Panc1 (cell line): ENCODE measurements around the gene EFR3B. TPM values are rescaled to one million over a fixed set of nuclear protein-coding genes. Genes with fewer than 3 reads are reported as not detected.

Experiments used
- ATAC-seq: fragments of 200-7000 bp; cut with Tn5 transposase; 2 replicates; pipeline ENCODE4 v1.9.1; 2020; ENCODE audit warnings: mild to moderate bottlenecking, moderate library complexity
- BruUV-seq: library from RNA; stranded (reverse); fragments of 400-500 nt; replicated peaks from 2 replicates; lab custom pipeline; 2021; lab: Mats Ljungman, UMichigan
- CTCF ChIA-PET: fragments of 300-600 bp; sonication (Branson Sonifier 250); formaldehyde crosslinking; loops from one replicate; lab custom pipeline; 2022; ENCODE audit warnings: antibody characterized with exemption; lab: Charles Lee
- POLR2A ChIA-PET: fragments of 300-600 bp; sonication (Branson Sonifier 250); formaldehyde crosslinking; loops from one replicate; lab custom pipeline; 2022; ENCODE audit warnings: antibody characterized with exemption; lab: Charles Lee
- DNase-seq: peaks from one replicate; pipeline ENCODE4 v3.0.0-alpha.2; 2010; ENCODE audit warnings: low read depth, low spot score
- H3K27ac ChIP-seq: 2 replicates; pipeline ENCODE4 v1.5.1; 2011; ENCODE audit warnings: mild to moderate bottlenecking, low read length, inconsistent platforms
- H3K27me3 ChIP-seq: fragments of 200-500 bp; sonication (Bioruptor generic); 2 replicates; pipeline ENCODE4 v1.6.0; 2014; ENCODE audit warnings: low read length, inconsistent platforms; ENCODE audit not compliant: control insufficient read depth, insufficient read depth
- H3K36me3 ChIP-seq: fragments of 200-500 bp; sonication (Bioruptor generic); 2 replicates; pipeline ENCODE4 v1.5.1; 2014; ENCODE audit warnings: inconsistent platforms, mild to moderate bottlenecking, low read length, moderate library complexity; ENCODE audit not compliant: control insufficient read depth, insufficient read depth
- H3K4me1 ChIP-seq: 2 replicates; pipeline ENCODE4 v1.5.1; 2011; ENCODE audit warnings: inconsistent platforms, mild to moderate bottlenecking, low read length, moderate library complexity; ENCODE audit not compliant: control insufficient read depth, insufficient read depth
- H3K4me3 ChIP-seq, 2 experiments: 2 replicates each; pipeline ENCODE4 v1.5.1; 2011 to 2012; ENCODE audit warnings: low read depth in 2 of 2, low read length in 2 of 2, mild to moderate bottlenecking in 2 of 2, inconsistent platforms in 1 of 2, moderate library complexity in 1 of 2
- H3K9me3 ChIP-seq: fragments of 200-500 bp; sonication (Bioruptor generic); 2 replicates; pipeline ENCODE4 v1.5.1; 2014; ENCODE audit warnings: low read depth, mild to moderate bottlenecking, inconsistent platforms, low read length, moderate library complexity; ENCODE audit not compliant: control insufficient read depth, insufficient read depth
- POLR2AphosphoS5 ChIP-seq: IDR thresholded peaks from 2 replicates; pipeline ENCODE4 v1.6.1; 2012; ENCODE audit warnings: mild to moderate bottlenecking, low read depth, low read length, moderate library complexity
- SIN3A ChIP-seq: IDR thresholded peaks from 2 replicates; pipeline ENCODE4 v1.6.1; 2012; ENCODE audit warnings: low read depth, mild to moderate bottlenecking, low read length, moderate library complexity, borderline replicate concordance; ENCODE audit not compliant: insufficient read depth
- TCF7L2 ChIP-seq: IDR thresholded peaks from 2 replicates; pipeline ENCODE4 v1.6.1; 2011; ENCODE audit warnings: mild to moderate bottlenecking, low read depth, low read length, inconsistent platforms
- in situ Hi-C: cut with HindIII; loops from 2 replicates; pipeline ENCODE4 v1.10.0; 2016; ENCODE audit warnings: low sequenced_read_pairs, low pct_unique_long_range_greater_than_20kb
- intact Hi-C: fragments of 100-400 bp; cut with micrococcal nuclease; formaldehyde crosslinking; loops from one replicate; pipeline ENCODE4 v1.10.0; 2022; ENCODE audit not compliant: unreplicated experiment
- total RNA-seq: library from RNA; stranded (reverse); gene quantifications from one replicate; pipeline ENCODE4 v1.2.1, GENCODE V29; 2021; ENCODE audit not compliant: unreplicated experiment
- TF ChIP-seq, protein P1 (sequence below): fragments of 450-650 bp; IDR thresholded peaks from 2 replicates; pipeline ENCODE4 v1.5.1; 2017; ENCODE audit warnings: mild to moderate bottlenecking
- TF ChIP-seq, protein P2 (sequence below), 2 experiments: IDR thresholded peaks; 2 replicates each; pipeline ENCODE4 v1.6.1; 2011 to 2012; ENCODE audit warnings: low read depth in 2 of 2, control low read depth in 1 of 2, low read length in 1 of 2, mild to moderate bottlenecking in 1 of 2, moderate library complexity in 1 of 2; ENCODE audit not compliant: insufficient read depth in 1 of 2

EFR3B gene
- total RNA-seq, 1 experiment from 2014 or later = 8.9 TPM

DNA sequence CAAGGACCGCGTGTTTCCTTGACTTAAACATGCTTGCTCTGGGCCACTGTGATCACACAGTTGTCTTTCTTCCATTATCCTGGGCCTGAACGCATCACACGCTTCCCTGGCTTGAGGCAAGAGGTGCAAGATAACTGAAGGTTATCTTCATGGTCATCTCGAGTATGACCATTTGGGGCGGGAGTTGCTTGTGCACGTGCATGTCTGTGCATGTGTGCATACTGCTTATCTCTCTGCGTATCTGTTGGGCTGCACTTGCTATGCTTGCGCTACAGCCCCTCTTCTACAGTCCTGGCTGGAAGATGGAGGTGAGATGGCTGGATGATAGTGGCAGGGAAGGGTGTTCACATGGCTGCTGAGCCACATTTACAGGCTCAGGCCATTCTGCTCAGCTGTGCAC lies 27.2 kb upstream of the EFR3B start:
- no peak overlapping the region for H3K4me3 ChIP-seq
- intact Hi-C loops (no loop called here), in situ Hi-C loops (no loop called here)
- peaks cover 7% of the 10 kb centered on the region for H3K4me1 ChIP-seq
- no peak for ATAC-seq
- BruUV-seq = no TSS peak
- H3K36me3 ChIP-seq = no peaks in the 10 kb centered on the region
- no peaks in the 10 kb centered on the region for H3K9me3 ChIP-seq
- H3K27ac ChIP-seq = no peak overlapping the region
- no peak for DNase-seq
- ChIA-PET CTCF (no interaction called here), POLR2A (no interaction called here)
- TF ChIP-seq, protein P1, sequence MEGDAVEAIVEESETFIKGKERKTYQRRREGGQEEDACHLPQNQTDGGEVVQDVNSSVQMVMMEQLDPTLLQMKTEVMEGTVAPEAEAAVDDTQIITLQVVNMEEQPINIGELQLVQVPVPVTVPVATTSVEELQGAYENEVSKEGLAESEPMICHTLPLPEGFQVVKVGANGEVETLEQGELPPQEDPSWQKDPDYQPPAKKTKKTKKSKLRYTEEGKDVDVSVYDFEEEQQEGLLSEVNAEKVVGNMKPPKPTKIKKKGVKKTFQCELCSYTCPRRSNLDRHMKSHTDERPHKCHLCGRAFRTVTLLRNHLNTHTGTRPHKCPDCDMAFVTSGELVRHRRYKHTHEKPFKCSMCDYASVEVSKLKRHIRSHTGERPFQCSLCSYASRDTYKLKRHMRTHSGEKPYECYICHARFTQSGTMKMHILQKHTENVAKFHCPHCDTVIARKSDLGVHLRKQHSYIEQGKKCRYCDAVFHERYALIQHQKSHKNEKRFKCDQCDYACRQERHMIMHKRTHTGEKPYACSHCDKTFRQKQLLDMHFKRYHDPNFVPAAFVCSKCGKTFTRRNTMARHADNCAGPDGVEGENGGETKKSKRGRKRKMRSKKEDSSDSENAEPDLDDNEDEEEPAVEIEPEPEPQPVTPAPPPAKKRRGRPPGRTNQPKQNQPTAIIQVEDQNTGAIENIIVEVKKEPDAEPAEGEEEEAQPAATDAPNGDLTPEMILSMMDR = no peak
- TF ChIP-seq, protein P2, sequence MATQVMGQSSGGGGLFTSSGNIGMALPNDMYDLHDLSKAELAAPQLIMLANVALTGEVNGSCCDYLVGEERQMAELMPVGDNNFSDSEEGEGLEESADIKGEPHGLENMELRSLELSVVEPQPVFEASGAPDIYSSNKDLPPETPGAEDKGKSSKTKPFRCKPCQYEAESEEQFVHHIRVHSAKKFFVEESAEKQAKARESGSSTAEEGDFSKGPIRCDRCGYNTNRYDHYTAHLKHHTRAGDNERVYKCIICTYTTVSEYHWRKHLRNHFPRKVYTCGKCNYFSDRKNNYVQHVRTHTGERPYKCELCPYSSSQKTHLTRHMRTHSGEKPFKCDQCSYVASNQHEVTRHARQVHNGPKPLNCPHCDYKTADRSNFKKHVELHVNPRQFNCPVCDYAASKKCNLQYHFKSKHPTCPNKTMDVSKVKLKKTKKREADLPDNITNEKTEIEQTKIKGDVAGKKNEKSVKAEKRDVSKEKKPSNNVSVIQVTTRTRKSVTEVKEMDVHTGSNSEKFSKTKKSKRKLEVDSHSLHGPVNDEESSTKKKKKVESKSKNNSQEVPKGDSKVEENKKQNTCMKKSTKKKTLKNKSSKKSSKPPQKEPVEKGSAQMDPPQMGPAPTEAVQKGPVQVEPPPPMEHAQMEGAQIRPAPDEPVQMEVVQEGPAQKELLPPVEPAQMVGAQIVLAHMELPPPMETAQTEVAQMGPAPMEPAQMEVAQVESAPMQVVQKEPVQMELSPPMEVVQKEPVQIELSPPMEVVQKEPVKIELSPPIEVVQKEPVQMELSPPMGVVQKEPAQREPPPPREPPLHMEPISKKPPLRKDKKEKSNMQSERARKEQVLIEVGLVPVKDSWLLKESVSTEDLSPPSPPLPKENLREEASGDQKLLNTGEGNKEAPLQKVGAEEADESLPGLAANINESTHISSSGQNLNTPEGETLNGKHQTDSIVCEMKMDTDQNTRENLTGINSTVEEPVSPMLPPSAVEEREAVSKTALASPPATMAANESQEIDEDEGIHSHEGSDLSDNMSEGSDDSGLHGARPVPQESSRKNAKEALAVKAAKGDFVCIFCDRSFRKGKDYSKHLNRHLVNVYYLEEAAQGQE (IDR thresholded peaks at IDR 0.05; ENCODE audit: insufficient read depth in 1 of 2, low read depth in 2 of 2, low read length in 1 of 2) = no peak
- no peak for TF ChIP-seq POLR2AphosphoS5
- no peak for TF ChIP-seq SIN3A
- no peak for TF ChIP-seq TCF7L2
- no peaks in the 10 kb centered on the region for H3K27me3 ChIP-seq

DNA sequence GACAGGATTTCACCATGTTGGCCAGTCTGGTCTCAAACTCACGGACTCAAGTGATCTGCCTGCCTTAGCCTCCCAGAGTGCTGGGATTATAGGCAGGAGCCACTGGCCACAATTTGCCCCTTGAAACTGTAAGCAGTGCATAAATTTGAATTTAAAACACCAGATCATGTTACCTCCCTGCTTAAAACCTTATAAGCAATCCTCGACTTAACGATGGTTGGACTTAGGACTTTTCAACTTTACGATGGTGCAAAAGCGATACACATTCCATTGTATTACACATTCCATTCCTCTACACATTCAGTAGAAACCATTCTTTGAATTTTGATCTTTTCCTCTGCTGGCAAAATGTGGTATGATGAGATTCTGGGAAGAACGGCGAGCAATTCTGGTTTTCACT lies 23.2 kb upstream of the EFR3B start:
- TF ChIP-seq POLR2AphosphoS5 (no peak), SIN3A (no peak), TCF7L2 (no peak)
- TF ChIP-seq, protein P1 = no peak
- TF ChIP-seq, protein P2 (IDR thresholded peaks at IDR 0.05; ENCODE audit: insufficient read depth in 1 of 2, low read depth in 2 of 2, low read length in 1 of 2) = no peak
- in situ Hi-C loops = no loop called here
- no peaks in the 10 kb centered on the region for H3K4me1 ChIP-seq
- ATAC-seq (no peak), DNase-seq (no peak)
- H3K36me3 ChIP-seq = no peaks in the 10 kb centered on the region
- no peak overlapping the region for H3K27ac ChIP-seq
- POLR2A ChIA-PET = no interaction called here
- intact Hi-C loops = no loop called here
- BruUV-seq = no TSS peak
- CTCF ChIA-PET = interaction anchor here (0.6 kb wide), 1 partner anchor 36 kb away, joined by 11 read pairs; no protein-coding TSS in a partner anchor
- H3K27me3 ChIP-seq = peaks cover 1% of the 10 kb centered on the region; the same call in 1 of the 2 replicates
- H3K9me3 ChIP-seq = no peaks in the 10 kb centered on the region
- no peak overlapping the region for H3K4me3 ChIP-seq
